GM18867 (cell line): ENCODE measurements around the gene GOSR1.
"Not testable (repeated sequence)": the region's sequence is repeated elsewhere in the genome, so short reads cannot be mapped to it uniquely, and the experiment has no call there.

Source experiments
- ATAC-seq: cut with Tn5 transposase; IDR thresholded peaks from one replicate; pipeline ENCODE4 v1.9.1; 2021; ENCODE audit warnings: mild to moderate bottlenecking, moderate library complexity; ENCODE audit not compliant: unreplicated experiment

The GOSR1 gene

GRCh38 chr17:30572651-30573554 is 95.7 kb downstream of the GOSR1 start:
- not testable (repeated sequence) for ATAC-seq

DNA sequence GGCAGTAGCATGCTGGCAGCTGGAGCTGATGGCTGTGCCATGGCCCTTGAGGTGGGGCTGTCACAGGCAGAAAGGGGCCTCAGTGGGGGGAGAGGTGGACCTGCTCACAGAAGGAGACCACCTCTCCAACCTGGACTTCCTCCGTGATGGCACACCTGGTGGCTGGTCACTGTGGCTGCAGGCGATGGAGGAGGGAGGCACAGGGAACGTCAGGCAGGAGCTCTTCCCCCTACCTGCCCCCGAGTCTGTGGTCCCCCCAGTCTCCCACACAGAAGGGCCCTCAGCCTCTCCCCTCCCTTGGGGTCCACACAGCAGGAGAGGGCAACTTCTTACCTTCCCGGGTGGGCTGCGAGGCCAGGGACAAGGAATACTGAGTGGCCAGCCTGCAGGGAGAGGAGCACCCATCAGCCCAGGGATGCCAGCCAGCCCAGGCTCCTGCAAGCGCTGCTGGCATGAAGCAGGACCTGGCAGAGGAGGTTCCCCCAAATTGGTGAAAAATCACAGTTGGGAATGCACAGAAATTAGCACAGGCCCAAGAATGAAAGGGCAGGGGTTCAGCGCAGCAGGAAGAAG is 96.5 kb downstream of the GOSR1 start:
- ATAC-seq, result no peak

DNA sequence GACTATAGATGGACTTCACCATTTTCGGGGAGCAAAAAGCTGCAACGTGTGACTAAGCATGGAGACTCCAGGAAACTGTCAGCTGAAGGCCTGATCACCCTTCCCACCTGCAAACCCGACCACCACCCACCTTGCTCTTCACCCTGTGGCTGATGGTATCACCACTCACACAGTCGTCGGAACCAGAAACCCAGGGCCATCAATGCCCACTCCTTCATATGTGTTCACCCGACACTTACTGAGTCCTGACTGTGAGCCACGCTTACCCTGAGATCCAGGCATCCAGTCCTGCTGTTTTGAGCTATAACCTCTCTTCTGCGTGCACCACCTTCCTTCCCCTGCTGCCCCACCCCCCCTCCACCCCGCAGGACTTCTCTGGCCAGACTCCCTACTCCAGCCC is 97.1 kb downstream of the GOSR1 start:
- ATAC-seq, result not testable (repeated sequence)

DNA sequence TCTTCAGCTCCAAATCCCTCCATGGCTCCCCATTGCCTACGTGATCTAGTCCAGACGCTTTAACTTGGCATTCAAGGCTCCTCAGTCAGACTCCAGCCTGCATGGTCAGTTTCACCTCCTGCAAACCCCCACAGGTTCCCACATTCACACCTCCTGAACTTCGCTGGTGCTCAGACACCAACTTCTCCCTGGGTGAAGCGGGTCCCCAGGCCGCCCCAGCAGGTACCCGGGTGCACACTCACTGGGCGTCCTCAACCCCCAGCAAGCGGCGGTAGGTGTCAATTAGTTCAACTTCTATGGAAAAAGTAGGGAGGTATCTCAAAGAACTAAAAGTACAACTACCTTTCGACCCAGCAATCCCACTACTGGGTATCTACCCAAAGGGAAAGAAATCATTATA is 97.6 kb downstream of the GOSR1 start:
- not testable (repeated sequence) for ATAC-seq

- not testable (repeated sequence) for ATAC-seq
These were observed 98.6 kb downstream of the GOSR1 start for GRCh38 chr17:30575648-30576325.

DNA sequence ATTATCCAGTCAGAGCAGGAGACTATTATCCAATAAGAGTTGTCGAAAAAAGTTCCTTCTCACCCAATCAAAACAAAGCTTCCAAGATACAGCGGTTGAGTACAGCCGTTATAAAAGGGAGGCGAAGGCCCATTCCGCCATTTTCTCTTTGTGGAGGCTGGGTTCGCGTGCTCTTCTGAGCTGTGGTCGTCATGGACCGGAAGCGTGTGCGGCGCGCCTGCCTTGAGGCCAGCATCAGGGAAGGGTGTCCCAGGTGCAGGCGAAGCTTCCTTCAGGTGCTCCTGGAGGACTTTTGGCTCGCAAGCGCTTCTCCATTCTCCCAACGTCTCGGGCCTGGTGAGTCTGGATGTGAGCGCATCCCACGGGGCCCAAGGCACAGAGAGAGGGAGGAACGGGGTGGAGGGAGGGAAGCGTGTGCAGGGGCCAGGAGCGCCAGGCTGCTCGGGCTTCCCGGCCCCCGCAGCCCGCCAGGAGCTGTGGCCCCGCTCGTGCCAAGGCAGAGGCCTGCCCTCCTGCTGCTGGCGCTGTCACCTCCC is 99.2 kb downstream of the GOSR1 start:
- no peak for ATAC-seq
